Body of pancreas (tissue), 4 donors: Measurements from ENCODE around the gene HPRT1. TPM values are rescaled to one million over a fixed set of nuclear protein-coding genes. Genes with fewer than 3 reads are reported as not detected.

Experiments used
- ATAC-seq: fragments of 150-250 bp; one replicate; pipeline ENCODE4 v1.9.1; 2016
- DNase-seq, 4 donors: peaks; one replicate each; pipeline ENCODE4 v3.0.0-alpha.2; 2019
- H3K27ac ChIP-seq, 4 donors: fragments of 200-600 bp; sonication (generic); 1 replicate in 3 of 4; 2 replicates in 1 of 4; pipeline versions ENCODE4 v1.5.1 to v1.6.1; 2016 to 2019; ENCODE audit warnings: mild to moderate bottlenecking in 1 of 4, mixed read lengths in 1 of 4, moderate library complexity in 1 of 4
- H3K27me3 ChIP-seq, 2 donors: fragments of 200-600 bp; sonication (generic); one replicate each; pipeline ENCODE4 v1.6.0; 2016; ENCODE audit warnings: mild to moderate bottlenecking in 1 of 2
- H3K36me3 ChIP-seq, 2 donors: fragments of 200-600 bp; sonication (generic); replicated peaks in 1 of 2; 2 replicates each; pipeline ENCODE4 v1.5.1; 2016; ENCODE audit warnings: low read depth in 2 of 2; ENCODE audit not compliant: insufficient read depth in 1 of 2
- H3K4me1 ChIP-seq: fragments of 200-600 bp; sonication (generic); one replicate; pipeline ENCODE4 v1.6.0; 2016
- H3K4me3 ChIP-seq, 2 donors: fragments of 200-600 bp; sonication (generic); 1 replicate in 1 of 2; 2 replicates in 1 of 2; pipeline ENCODE4 v1.5.1; 2016 to 2019
- H3K9me3 ChIP-seq, 3 donors: fragments of 200-600 bp; sonication (generic); 1 replicate in 2 of 3; 2 replicates in 1 of 3; pipeline ENCODE4 v1.5.1; 2016
- POLR2A ChIP-seq, 3 donors: fragments of 450-650 bp; IDR thresholded peaks; one replicate each; pipeline ENCODE4 v1.6.1; 2016; ENCODE audit warnings: antibody characterized with exemption in 3 of 3, mild to moderate bottlenecking in 2 of 3
- WGBS, 2 donors: methylation state at CpG; one replicate each; pipeline ENCODE4 v1.1.5; 2017; 5-methylcytosine and 5-hydroxymethylcytosine counted together
- intact Hi-C: fragments of 100-400 bp; cut with DNase I; formaldehyde crosslinking; loops from one replicate; pipeline ENCODE4 v1.15.1; 2023
- total RNA-seq, 2 donors: library from RNA; depleted of rRNA; stranded (reverse); fragments of >200 nt; gene quantifications; one replicate each; pipeline ENCODE4 v1.1.0, GENCODE V29; 2016
- TF ChIP-seq, protein P1 (sequence below), 7 experiments: fragments of 450-650 bp in 4 of 7; fragments of 200-600 bp in 3 of 7; sonication (generic) in 3 of 7; IDR thresholded peaks; one replicate each; pipeline ENCODE4 v1.5.1; 2016 to 2019; ENCODE audit warnings: antibody characterized with exemption in 7 of 7

Gene HPRT1
- total RNA-seq: 10 to 100 TPM; 15.8 to 18.7 TPM

- H3K9me3 ChIP-seq: no peaks in the 10 kb centered on the region
- peak within 1 kb of the TSS; percentile 12 to 48 for H3K4me3 ChIP-seq
- DNase-seq: peak; percentile 84 to 87 (median 87)
- no peaks in the 10 kb centered on the region for H3K36me3 ChIP-seq
- intact Hi-C loops: no loop called here
- ATAC-seq: peak; percentile 98
- H3K27me3 ChIP-seq: no peaks in the 10 kb centered on the region
- TF ChIP-seq POLR2A (IDR thresholded peaks at IDR 0.05): peak; percentile 61 to 67 (median 65)
- TF ChIP-seq, protein P1, sequence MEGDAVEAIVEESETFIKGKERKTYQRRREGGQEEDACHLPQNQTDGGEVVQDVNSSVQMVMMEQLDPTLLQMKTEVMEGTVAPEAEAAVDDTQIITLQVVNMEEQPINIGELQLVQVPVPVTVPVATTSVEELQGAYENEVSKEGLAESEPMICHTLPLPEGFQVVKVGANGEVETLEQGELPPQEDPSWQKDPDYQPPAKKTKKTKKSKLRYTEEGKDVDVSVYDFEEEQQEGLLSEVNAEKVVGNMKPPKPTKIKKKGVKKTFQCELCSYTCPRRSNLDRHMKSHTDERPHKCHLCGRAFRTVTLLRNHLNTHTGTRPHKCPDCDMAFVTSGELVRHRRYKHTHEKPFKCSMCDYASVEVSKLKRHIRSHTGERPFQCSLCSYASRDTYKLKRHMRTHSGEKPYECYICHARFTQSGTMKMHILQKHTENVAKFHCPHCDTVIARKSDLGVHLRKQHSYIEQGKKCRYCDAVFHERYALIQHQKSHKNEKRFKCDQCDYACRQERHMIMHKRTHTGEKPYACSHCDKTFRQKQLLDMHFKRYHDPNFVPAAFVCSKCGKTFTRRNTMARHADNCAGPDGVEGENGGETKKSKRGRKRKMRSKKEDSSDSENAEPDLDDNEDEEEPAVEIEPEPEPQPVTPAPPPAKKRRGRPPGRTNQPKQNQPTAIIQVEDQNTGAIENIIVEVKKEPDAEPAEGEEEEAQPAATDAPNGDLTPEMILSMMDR (IDR thresholded peaks at IDR 0.05): no peak
- 1% methylated on average over 46 of the region's 85 CpGs; no CpG with 5 or more reads in 1 of the 2 donors for WGBS, 2 donors
- H3K27ac ChIP-seq: peak within 1 kb of the TSS; percentile 42 to 91 (median 80)
- H3K4me1 ChIP-seq: peaks cover 8% of the 10 kb centered on the region
Observed at GRCh38 chrX:134460005-134460861, at the start of gene HPRT1. Gene HPRT1 (plus strand): TSS chrX:134460165. CDS start chrX:134460312, 147 bp downstream.

DNA sequence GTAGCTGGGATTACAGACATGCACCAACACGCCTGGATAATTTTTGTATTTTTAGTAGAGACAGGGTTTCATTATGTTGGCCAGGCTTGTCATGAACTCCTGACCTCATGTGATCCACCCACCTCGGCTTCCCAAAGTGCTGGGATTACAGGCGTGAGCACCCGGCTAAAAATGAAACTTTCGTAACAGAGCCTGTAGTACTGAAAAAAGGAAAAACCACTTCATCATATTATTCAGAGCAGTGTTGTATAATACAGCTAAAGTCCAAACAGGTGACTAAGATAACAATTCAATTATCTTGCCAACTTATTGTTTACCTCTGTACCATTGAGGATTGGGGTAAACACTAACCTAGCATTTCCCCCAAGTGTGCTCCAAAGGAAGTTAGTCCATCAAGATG is 43.9 kb upstream of the HPRT1 start:
- no peak overlapping the region for H3K4me3 ChIP-seq
- H3K4me1 ChIP-seq: no peaks in the 10 kb centered on the region
- no peaks in the 10 kb centered on the region for H3K27me3 ChIP-seq
- intact Hi-C loops: no loop called here
- no peaks in the 10 kb centered on the region for H3K36me3 ChIP-seq
- DNase-seq: no peak
- 19 to 52% methylated on average over 5 of the region's 5 CpGs for WGBS, 2 donors
- no peak overlapping the region for H3K27ac ChIP-seq
- no peak for ATAC-seq
- TF ChIP-seq, protein P1 (IDR thresholded peaks at IDR 0.05): no peak
- no peak for TF ChIP-seq POLR2A (IDR thresholded peaks at IDR 0.05)
- H3K9me3 ChIP-seq: no peaks in the 10 kb centered on the region

GRCh38 chrX:134418317-134419113 is 41.5 kb upstream of the HPRT1 start:
- H3K36me3 ChIP-seq: no peaks in the 10 kb centered on the region
- no peaks in the 10 kb centered on the region for H3K4me1 ChIP-seq
- DNase-seq: no peak
- H3K27ac ChIP-seq: no peak overlapping the region
- H3K27me3 ChIP-seq: no peaks in the 10 kb centered on the region
- H3K9me3 ChIP-seq: no peaks in the 10 kb centered on the region
- H3K4me3 ChIP-seq: no peak overlapping the region
- ATAC-seq: no peak
- intact Hi-C loops: no loop called here
- TF ChIP-seq, protein P1 (IDR thresholded peaks at IDR 0.05): no peak
- TF ChIP-seq POLR2A (IDR thresholded peaks at IDR 0.05): no peak
- WGBS, 2 donors: 86 to 87% methylated on average over 8 of the region's 8 CpGs

DNA sequence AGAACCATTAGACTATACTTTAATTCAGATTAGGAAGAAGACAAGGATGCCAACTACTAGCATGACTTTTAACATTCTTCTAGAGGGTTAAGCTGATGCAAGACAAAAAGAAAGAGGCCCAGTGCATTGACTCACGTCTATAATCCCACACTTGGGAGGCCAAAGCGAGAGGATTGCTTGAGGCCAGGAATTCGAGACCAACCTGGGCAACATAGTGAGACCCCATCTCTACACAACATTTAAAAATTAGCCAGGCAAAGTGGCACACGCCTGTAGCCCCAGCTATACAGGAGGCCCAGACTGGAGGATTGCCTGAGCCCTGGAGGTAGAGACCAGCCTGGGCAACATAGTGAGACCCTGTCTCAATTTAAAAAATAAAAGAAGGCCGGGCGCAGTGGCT is 40.2 kb upstream of the HPRT1 start:
- intact Hi-C loops: no loop called here
- ATAC-seq: no peak
- Histone ChIP-seq H3K9me3 (no peaks in the 10 kb centered on the region), H3K36me3 (no peaks in the 10 kb centered on the region), H3K4me1 (no peaks in the 10 kb centered on the region), H3K27ac (no peak overlapping the region), H3K27me3 (no peaks in the 10 kb centered on the region), H3K4me3 (no peak overlapping the region)
- WGBS, 2 donors: 92% methylated on average over 6 of the region's 6 CpGs
- TF ChIP-seq POLR2A (IDR thresholded peaks at IDR 0.05): no peak
- TF ChIP-seq, protein P1 (IDR thresholded peaks at IDR 0.05): no peak
- DNase-seq: no peak
